Heart left ventricle (tissue), 13 donors: ENCODE measurements around the gene GPHB5.

Experiments used
- POLR2A ChIP-seq, 2 donors: fragments of 450-650 bp; IDR thresholded peaks; one replicate each; pipeline ENCODE4 v1.6.1; 2017; ENCODE audit warnings: antibody characterized with exemption in 2 of 2, mild to moderate bottlenecking in 2 of 2, moderate library complexity in 2 of 2
- TF ChIP-seq, protein P1 (sequence below), 12 donors: fragments of 200-600 bp; sonication (generic) in 4 of 12; IDR thresholded peaks; one replicate each; pipeline versions ENCODE4 v1.5.0 to v1.8.0; 2018 to 2022; ENCODE audit warnings: antibody characterized with exemption in 12 of 12, mild to moderate bottlenecking in 5 of 12
- donor health status: ischemic (EF 13 %, LVEDD 7.1; RV severe dilation, severe dysfunction).
- donor health status: DM: no; HTN: yes; CAD: no.
- donor health status: DM: no; HTN: no; CAD: no.
- donor health status: ischemic (EF 25% LVEDD 6.9; RV normal size, moderate dysfunction).
- donor health status: ischemic (EF 25% LVEDD 5.7; RV mildly dilated, moderate dysfunction).
- donor health status: ischemic (EF 35%, LVEDD 5.7; RV mildly dilated, moderate dysfunction).
- donor health status: nonischemic (EF 11% LVEDD 7.7; RV severe dilation, severe dysfunction).
- donor health status: DM: yes; HTN: yes; CAD: no.
- donor health status: PGD.
- donor health status: ischemic (EF 29% LVEDD 5.4; RV normal size, mild dysfunction).
- donor health status: nonischemic (EF 23%, LVEDD 6.1; RV moderate dilation, normal function).

DNA sequence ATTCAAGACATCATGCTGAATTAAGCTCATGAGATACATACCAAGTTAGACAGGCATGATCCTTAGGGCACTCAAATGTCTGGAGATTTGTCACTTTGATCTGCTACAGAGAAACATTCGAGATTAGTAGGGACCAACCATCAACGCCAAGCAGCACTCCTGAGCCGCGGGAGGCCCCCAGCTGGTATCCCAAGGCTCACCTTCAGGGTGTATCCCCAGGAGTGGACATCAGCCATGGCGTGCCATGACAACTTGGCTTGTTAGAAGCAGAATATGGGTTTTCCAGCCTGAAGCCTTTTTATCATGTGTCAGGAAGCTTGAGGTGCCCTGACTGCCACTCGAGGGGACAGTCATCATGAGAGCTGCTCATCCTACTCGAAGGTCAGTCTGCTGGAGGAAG is 39.1 kb upstream of the GPHB5 start:
- TF ChIP-seq, protein P1, sequence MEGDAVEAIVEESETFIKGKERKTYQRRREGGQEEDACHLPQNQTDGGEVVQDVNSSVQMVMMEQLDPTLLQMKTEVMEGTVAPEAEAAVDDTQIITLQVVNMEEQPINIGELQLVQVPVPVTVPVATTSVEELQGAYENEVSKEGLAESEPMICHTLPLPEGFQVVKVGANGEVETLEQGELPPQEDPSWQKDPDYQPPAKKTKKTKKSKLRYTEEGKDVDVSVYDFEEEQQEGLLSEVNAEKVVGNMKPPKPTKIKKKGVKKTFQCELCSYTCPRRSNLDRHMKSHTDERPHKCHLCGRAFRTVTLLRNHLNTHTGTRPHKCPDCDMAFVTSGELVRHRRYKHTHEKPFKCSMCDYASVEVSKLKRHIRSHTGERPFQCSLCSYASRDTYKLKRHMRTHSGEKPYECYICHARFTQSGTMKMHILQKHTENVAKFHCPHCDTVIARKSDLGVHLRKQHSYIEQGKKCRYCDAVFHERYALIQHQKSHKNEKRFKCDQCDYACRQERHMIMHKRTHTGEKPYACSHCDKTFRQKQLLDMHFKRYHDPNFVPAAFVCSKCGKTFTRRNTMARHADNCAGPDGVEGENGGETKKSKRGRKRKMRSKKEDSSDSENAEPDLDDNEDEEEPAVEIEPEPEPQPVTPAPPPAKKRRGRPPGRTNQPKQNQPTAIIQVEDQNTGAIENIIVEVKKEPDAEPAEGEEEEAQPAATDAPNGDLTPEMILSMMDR (IDR thresholded peaks at IDR 0.05) = no peak
- TF ChIP-seq POLR2A (IDR thresholded peaks at IDR 0.05) = no peak
